Epithelial cell of prostate (primary cell): ENCODE data around the gene CFB.

Experiments used
- DNase-seq: peaks from one replicate; pipeline ENCODE4 v3.0.0-alpha.2; 2011; ENCODE audit warnings: low read depth, low spot score
- H3K27ac ChIP-seq: fragments of 450-650 bp; 2 replicates; pipeline ENCODE4 v1.5.1; 2017; ENCODE audit warnings: mild to moderate bottlenecking

The CFB gene

GRCh38 chr6:31947864-31948263 is 2.0 kb downstream of the CFB start:
- H3K27ac ChIP-seq, result no peak overlapping the region
- DNase-seq, result no peak

- H3K27ac ChIP-seq, result no peak overlapping the region
- DNase-seq, result no peak
Observed at GRCh38 chr6:31948306-31948705, 2.4 kb downstream of the CFB start.

GRCh38 chr6:31948753-31949413 is 3.0 kb downstream of the CFB start:
- no peak overlapping the region for H3K27ac ChIP-seq
- DNase-seq, result no peak

GRCh38 chr6:31949926-31950548 is 4.1 kb downstream of the CFB start:
- DNase-seq, result no peak
- no peak overlapping the region for H3K27ac ChIP-seq

GRCh38 chr6:31952140-31952805 is 6.4 kb downstream of the CFB start:
- no peak for DNase-seq
- H3K27ac ChIP-seq, result no peak overlapping the region

GRCh38 chr6:31952890-31953289 is 7.0 kb downstream of the CFB start:
- no peak for DNase-seq
- no peak overlapping the region for H3K27ac ChIP-seq

GRCh38 chr6:31954511-31954910 is 8.6 kb downstream of the CFB start:
- DNase-seq, result no peak
- no peak overlapping the region for H3K27ac ChIP-seq

- H3K27ac ChIP-seq, result no peak overlapping the region
- no peak for DNase-seq
Observed at GRCh38 chr6:31956796-31957195, 10.9 kb downstream of the CFB start.

- DNase-seq, result no peak
- peak overlapping the region; percentile 45 for H3K27ac ChIP-seq
Observed at GRCh38 chr6:31958412-31958740, 12.5 kb downstream of the CFB start.

- H3K27ac ChIP-seq, result peak within 1 kb of the TSS; percentile 45
- DNase-seq, result peak; percentile 92
Observed at GRCh38 chr6:31958741-31959739, 13.1 kb downstream of the CFB start, which contains the start of the genes NELFE and SKIC2. Gene NELFE (minus strand): TSS chr6:31958971. CDS start chr6:31958446, 525 bp downstream. Gene SKIC2 (plus strand): TSS chr6:31959175. CDS start chr6:31959193, 18 bp downstream.

- no peak overlapping the region for H3K27ac ChIP-seq
- no peak for DNase-seq
Observed at GRCh38 chr6:31961616-31962015, 15.7 kb downstream of the CFB start.

GRCh38 chr6:31963921-31964320 is 18.0 kb downstream of the CFB start:
- H3K27ac ChIP-seq, result no peak overlapping the region
- no peak for DNase-seq

- H3K27ac ChIP-seq, result no peak overlapping the region
- no peak for DNase-seq
Observed at GRCh38 chr6:31965700-31966099, 19.8 kb downstream of the CFB start.

- DNase-seq, result no peak
- H3K27ac ChIP-seq, result no peak overlapping the region
Observed at GRCh38 chr6:31966506-31966905, 20.6 kb downstream of the CFB start.

GRCh38 chr6:31966997-31967925 is 21.4 kb downstream of the CFB start:
- DNase-seq, result no peak
- no peak overlapping the region for H3K27ac ChIP-seq

- no peak overlapping the region for H3K27ac ChIP-seq
- no peak for DNase-seq
Observed at GRCh38 chr6:31967926-31968320, 22.0 kb downstream of the CFB start.

- H3K27ac ChIP-seq, result no peak overlapping the region
- no peak for DNase-seq
Observed at GRCh38 chr6:31968326-31968725, 22.4 kb downstream of the CFB start.

- no peak for DNase-seq
- no peak overlapping the region for H3K27ac ChIP-seq
Observed at GRCh38 chr6:31968791-31969711, 23.2 kb downstream of the CFB start.
